NCI-H345 treated with DMSO at 0.1 percent for 48 hours (cell line): Measurements from ENCODE around the gene TTC16.

Source experiments
- DNase-seq: peaks from one replicate; lab custom pipeline; 2025; ENCODE audit not compliant: unreplicated experiment; lab: John Stamatoyannopoulos, UW

TTC16 gene

GRCh38 chr9:127694890-127695720, 20.8 kb upstream of the TTC16 start:
- DNase-seq: no peak

GRCh38 chr9:127697575-127697974, 18.3 kb upstream of the TTC16 start:
- DNase-seq: no peak

GRCh38 chr9:127698386-127698785, 17.5 kb upstream of the TTC16 start:
- no peak for DNase-seq

GRCh38 chr9:127698985-127699670, 16.8 kb upstream of the TTC16 start:
- no peak for DNase-seq

GRCh38 chr9:127700140-127700539, 15.7 kb upstream of the TTC16 start:
- DNase-seq: no peak

- DNase-seq: no peak
Measured at GRCh38 chr9:127700594-127701255, 15.2 kb upstream of the TTC16 start.

- DNase-seq: no peak
Measured at GRCh38 chr9:127703289-127703946, 12.5 kb upstream of the TTC16 start.

- no peak for DNase-seq
Measured at GRCh38 chr9:127705577-127706379, 10.1 kb upstream of the TTC16 start.

GRCh38 chr9:127706836-127707241, 9.0 kb upstream of the TTC16 start, which contains the start of gene CFAP157:
Gene CFAP157, plus strand, starts transcription at chr9:127706988. Its CDS starts 44 bp downstream, at chr9:127707032.
- no peak for DNase-seq

- no peak for DNase-seq
Measured at GRCh38 chr9:127707766-127708165, 8.1 kb upstream of the TTC16 start.

GRCh38 chr9:127708952-127709587, 6.8 kb upstream of the TTC16 start:
- no peak for DNase-seq

GRCh38 chr9:127710204-127710783, 5.6 kb upstream of the TTC16 start:
- DNase-seq: no peak

GRCh38 chr9:127711226-127711701, 4.6 kb upstream of the TTC16 start:
- no peak for DNase-seq

GRCh38 chr9:127711831-127712274, 4.0 kb upstream of the TTC16 start:
- peak; percentile 65 for DNase-seq

- DNase-seq: no peak
Measured at GRCh38 chr9:127712371-127712770, 3.5 kb upstream of the TTC16 start.

GRCh38 chr9:127712867-127713266, 3.0 kb upstream of the TTC16 start:
- no peak for DNase-seq

GRCh38 chr9:127714020-127714750, 1.7 kb upstream of the TTC16 start:
- DNase-seq: no peak

- no peak for DNase-seq
Measured at GRCh38 chr9:127714951-127715469, 869 bp upstream of the TTC16 start.
